ENCODE data around the gene FBF1.

Gene FBF1

DNA sequence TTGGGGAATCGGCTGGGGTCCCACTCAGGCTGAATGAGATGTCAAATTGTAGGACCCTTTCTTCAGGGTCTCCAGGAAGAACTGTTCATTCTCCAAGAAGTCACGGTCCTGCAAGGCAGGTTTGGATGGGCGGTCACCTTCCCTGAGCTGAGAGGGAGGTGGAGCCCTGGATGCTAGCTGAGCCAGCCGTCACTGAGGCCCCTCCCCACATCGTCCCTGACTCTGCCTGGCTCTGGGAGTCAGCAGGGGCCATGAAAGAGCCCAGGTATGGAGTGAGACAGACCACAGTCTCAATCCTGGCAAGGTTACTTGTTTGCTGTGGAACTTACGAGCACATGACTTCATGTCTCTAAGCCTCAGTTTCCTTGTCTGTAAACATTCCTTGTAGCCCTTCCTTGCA is 30.1 kb downstream of the FBF1 start:
- no peak for DNase-seq

DNA sequence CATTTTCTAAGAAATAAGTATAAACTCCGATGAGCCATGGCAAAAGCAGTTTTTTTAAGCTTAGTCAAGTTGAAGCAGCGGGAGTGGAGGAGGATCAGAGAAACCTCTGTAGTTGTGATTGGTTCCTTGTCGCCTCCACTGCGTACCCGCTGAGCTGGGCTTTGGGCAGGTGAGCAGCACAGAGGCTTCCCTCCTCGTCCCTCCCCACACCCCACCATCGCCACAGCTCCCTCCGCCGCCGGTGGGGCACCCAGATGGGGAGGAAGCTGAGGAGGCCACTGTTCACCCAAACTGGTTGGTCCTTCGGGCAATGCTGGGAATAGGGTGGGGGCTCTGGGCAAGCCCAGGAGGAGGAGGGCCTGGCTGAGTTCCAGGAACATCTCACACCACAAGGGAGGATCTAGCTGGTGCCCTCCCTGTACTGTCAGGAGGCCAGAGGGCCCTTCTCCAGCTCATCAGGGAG is 31.0 kb downstream of the FBF1 start:
- no peak for DNase-seq

GRCh38 chr17:75909051-75909811 is 31.6 kb downstream of the FBF1 start:
- DNase-seq = no peak

GRCh38 chr17:75908201-75908600 is 32.6 kb downstream of the FBF1 start:
- DNase-seq = no peak

DNA sequence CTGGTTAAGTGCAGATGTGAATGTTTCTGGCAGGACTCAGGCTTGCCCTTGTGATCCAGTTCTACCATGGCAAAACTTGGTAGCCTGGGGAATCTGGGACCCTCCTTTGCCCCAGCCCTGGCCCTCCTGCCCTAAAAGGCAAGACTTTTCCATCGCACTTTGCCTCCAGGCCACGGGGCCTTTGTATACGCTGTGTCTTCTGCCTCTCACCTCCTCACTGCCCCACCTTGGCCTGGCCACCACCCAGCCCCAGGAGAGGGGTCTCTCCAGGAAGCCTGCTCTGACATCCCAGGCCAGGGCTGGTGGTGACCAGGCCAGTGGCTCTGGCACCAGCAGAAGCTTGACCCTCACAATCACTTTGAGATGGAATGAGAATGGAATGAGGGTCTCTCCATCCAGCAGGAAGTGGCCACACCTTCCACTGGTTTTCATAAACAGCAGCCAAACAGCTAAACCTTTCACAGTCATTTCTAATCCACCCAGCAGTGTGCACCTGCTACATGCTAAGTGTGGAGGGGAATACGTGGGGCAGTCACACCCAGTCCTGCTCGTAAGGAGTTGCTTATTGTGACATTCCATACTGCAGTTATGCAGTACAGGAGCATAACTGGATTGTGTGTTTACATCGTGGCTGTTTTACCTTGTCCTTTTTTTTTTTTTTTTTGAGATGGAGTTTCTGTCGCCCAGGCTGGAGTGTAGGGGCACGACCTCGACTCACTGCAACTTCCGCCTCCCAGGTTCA is 34.5 kb downstream of the FBF1 start:
- no peak for DNase-seq

- peak; percentile 94 for DNase-seq
These were observed 35.9 kb downstream of the FBF1 start, which contains the start of gene MRPL38 for GRCh38 chr17:75904749-75905521. MRPL38 (minus strand) TSS chr17:75904884; CDS start chr17:75904875, 9 bp downstream.

- no peak for DNase-seq
These were observed 38.4 kb downstream of the FBF1 start for GRCh38 chr17:75902406-75902805.

- no peak for DNase-seq
These were observed 39.1 kb downstream of the FBF1 start for GRCh38 chr17:75901727-75902126.

GRCh38 chr17:75900691-75901533 is 39.9 kb downstream of the FBF1 start:
- no peak for DNase-seq

GRCh38 chr17:75899767-75900468 is 40.9 kb downstream of the FBF1 start:
- DNase-seq = no peak

GRCh38 chr17:75899353-75899752 is 41.5 kb downstream of the FBF1 start:
- DNase-seq = no peak

DNA sequence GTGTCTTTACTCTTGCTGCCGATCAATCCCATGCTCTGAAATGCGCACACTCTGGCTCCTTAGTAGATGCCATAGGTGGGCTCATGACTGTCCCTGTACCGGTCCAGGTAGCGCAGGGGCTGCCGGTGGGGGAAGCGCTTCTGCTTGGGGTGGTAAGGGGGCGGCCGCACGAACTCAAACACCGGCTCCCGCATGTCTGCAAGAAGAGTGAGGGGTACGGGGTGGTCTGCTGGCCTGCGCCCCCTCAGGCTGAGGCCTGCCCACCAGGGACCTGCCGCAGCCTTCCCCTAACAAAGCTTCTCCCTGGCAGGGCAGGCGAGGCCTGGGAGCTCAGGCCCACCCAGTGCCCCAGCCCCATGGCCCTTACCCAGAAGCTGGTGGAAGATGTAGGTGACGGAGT is 42.1 kb downstream of the FBF1 start:
- DNase-seq = no peak

- no peak for DNase-seq
These were observed 42.8 kb downstream of the FBF1 start for GRCh38 chr17:75898065-75898464.

GRCh38 chr17:75897160-75898019 is 43.5 kb downstream of the FBF1 start:
- DNase-seq = no peak

- peak; percentile 78 for DNase-seq
These were observed 44.3 kb downstream of the FBF1 start, which contains the start of gene TRIM65 for GRCh38 chr17:75896415-75897159. TRIM65 (minus strand) TSS chr17:75896951; CDS start chr17:75896937, 14 bp downstream.

GRCh38 chr17:75895370-75896155 is 45.3 kb downstream of the FBF1 start:
- peak; percentile 19 for DNase-seq

GRCh38 chr17:75894049-75894733 is 46.7 kb downstream of the FBF1 start:
- no peak for DNase-seq

DNA sequence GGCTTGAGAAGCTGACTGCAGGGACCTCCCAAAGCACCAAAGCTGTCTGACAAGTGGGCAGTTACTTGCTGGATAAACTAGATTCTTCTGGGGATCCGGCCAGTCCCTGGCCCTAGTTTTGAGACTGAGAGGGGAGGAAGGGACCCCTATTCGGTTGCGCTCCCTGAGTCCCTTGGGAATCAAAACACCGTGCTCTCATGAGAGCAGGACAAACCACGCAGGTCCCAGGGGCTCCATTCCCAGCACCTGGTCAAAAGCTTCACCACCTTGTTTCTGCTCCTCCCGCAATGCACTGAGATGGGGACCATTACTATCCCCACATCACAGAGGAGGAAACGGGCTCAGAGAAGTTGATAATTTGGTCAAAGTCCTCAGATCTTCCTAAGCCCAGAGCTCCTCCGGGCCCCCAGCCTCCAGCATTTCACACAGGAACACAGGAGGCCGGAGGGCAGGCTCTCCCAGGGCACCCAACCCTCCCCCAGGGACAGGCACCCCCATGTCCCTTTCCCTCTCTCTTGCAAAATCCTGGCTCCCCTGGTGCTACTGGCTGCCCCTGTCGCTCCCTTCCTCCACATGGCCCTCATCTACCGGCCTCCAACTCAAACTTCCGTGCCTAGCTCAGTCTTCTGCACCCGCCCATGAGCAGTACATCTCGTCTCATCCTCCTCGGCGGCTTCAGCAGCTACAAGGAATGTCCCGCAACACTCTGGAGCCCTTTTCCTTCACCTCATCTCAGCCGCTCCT is 47.4 kb downstream of the FBF1 start:
- DNase-seq = no peak
